ENCODE results near the gene CDC42EP2. TPM values are rescaled to one million over a fixed set of nuclear protein-coding genes. Genes with fewer than 3 reads are reported as not detected.
A peak's percentile ranks its signal among the peaks of the same experiment; 100 is the strongest.

The CDC42EP2 gene
- total and polyA plus RNA-seq, 8 donors, result 0.89 to 22.0 (median 15.1) TPM; not detected in 1

- Histone ChIP-seq H3K4me1 (peaks cover 31 to 54% (median 41%) of the 10 kb centered on the region in 4 donors), H3K27me3 (no peaks in the 10 kb centered on the region), H3K27ac (peak overlapping the region in 3 of 5 donors; percentile 17 to 94 (median 89)), H3K36me3 (peaks cover 0 to 54% (median 47%) of the 10 kb centered on the region in 4 donors), H3K9me3 (no peaks in the 10 kb centered on the region), H3K4me3 (no peak overlapping the region)
- no peak for TF ChIP-seq EP300 (IDR thresholded peaks at IDR 0.05)
- no peak for TF ChIP-seq POLR2A (IDR thresholded peaks at IDR 0.05)
- TF ChIP-seq CTCF (IDR thresholded peaks at IDR 0.05), result no peak
- no peak for TF ChIP-seq POLR2AphosphoS5 (IDR thresholded peaks at IDR 0.05)
- WGBS, 5 donors, result 61 to 79% (median 74%) methylated on average over 6 of the region's 6 CpGs
- DNase-seq, result peak in 1 of 2 donors; percentile 58
- intact Hi-C loops (cut with DNase I; ENCODE audit: low total_unique reads), result no loop called here
Observed at GRCh38 chr11:65288706-65289536, 25.7 kb upstream of the CDC42EP2 start.

- Histone ChIP-seq H3K4me1 (peaks cover 31 to 70% (median 57%) of the 10 kb centered on the region in 4 donors), H3K27me3 (no peaks in the 10 kb centered on the region), H3K27ac (peak overlapping the region; percentile 59 to 94 (median 90)), H3K9me3 (no peaks in the 10 kb centered on the region), H3K36me3 (peaks cover 9 to 59% (median 49%) of the 10 kb centered on the region in 4 donors), H3K4me3 (no peak overlapping the region)
- 35 to 50% (median 43%) methylated on average over 8 of the region's 8 CpGs for WGBS, 5 donors
- TF ChIP-seq POLR2A (IDR thresholded peaks at IDR 0.05), result no peak
- TF ChIP-seq POLR2AphosphoS5 (IDR thresholded peaks at IDR 0.05), result peak; percentile 80 to 90 (median 81)
- no peak for TF ChIP-seq CTCF (IDR thresholded peaks at IDR 0.05)
- TF ChIP-seq EP300 (IDR thresholded peaks at IDR 0.05), result peak; percentile 53
- intact Hi-C loops (cut with DNase I; ENCODE audit: low total_unique reads), result no loop called here
- DNase-seq, result peak; percentile 77 to 93
Observed at GRCh38 chr11:65290448-65291165, 24.1 kb upstream of the CDC42EP2 start.

- peak overlapping the region; percentile 76 to 94 (median 90) for H3K27ac ChIP-seq
- H3K36me3 ChIP-seq, result peaks cover 18 to 56% (median 51%) of the 10 kb centered on the region in 4 donors
- intact Hi-C loops (cut with DNase I; ENCODE audit: low total_unique reads), result no loop called here
- TF ChIP-seq POLR2AphosphoS5 (IDR thresholded peaks at IDR 0.05) (no peak), EP300 (IDR thresholded peaks at IDR 0.05) (no peak), POLR2A (IDR thresholded peaks at IDR 0.05) (no peak), CTCF (IDR thresholded peaks at IDR 0.05) (no peak)
- peak in 1 of 2 donors; percentile 66 for DNase-seq
- 28 to 48% (median 33%) methylated on average over 5 of the region's 5 CpGs for WGBS, 5 donors
- peak overlapping the region in 3 of 4 donors; percentile 0 to 21 (median 6) for H3K4me3 ChIP-seq
- H3K27me3 ChIP-seq, result no peaks in the 10 kb centered on the region
- H3K4me1 ChIP-seq, result peaks cover 31 to 80% (median 66%) of the 10 kb centered on the region in 4 donors
- H3K9me3 ChIP-seq, result no peaks in the 10 kb centered on the region
Observed at GRCh38 chr11:65291613-65292012, 23.1 kb upstream of the CDC42EP2 start.

- intact Hi-C loops (cut with DNase I; ENCODE audit: low total_unique reads), result no loop called here
Observed at GRCh38 chr11:65292890-65293289, 21.8 kb upstream of the CDC42EP2 start.

More at GRCh38 chr11:65292890-65293289, 21.8 kb upstream of the CDC42EP2 start:
- Histone ChIP-seq H3K4me1 (peaks cover 42 to 93% (median 76%) of the 10 kb centered on the region in 4 donors), H3K27ac (peak overlapping the region; percentile 38 to 94 (median 90)), H3K27me3 (no peaks in the 10 kb centered on the region), H3K9me3 (no peaks in the 10 kb centered on the region), H3K36me3 (peaks cover 18 to 52% (median 47%) of the 10 kb centered on the region in 4 donors), H3K4me3 (no peak overlapping the region)
- no peak for DNase-seq
- 65 to 89% (median 72%) methylated on average over 5 of the region's 5 CpGs for WGBS, 5 donors
- TF ChIP-seq POLR2A (IDR thresholded peaks at IDR 0.05) (no peak), EP300 (IDR thresholded peaks at IDR 0.05) (no peak), POLR2AphosphoS5 (IDR thresholded peaks at IDR 0.05) (no peak), CTCF (IDR thresholded peaks at IDR 0.05) (no peak)
